GM21723 (cell line): ENCODE measurements around the gene RIC3.

ENCODE experiments used
- ATAC-seq: cut with Tn5 transposase; IDR thresholded peaks from one replicate; pipeline ENCODE4 v1.9.1; 2021; ENCODE audit warnings: mild to moderate bottlenecking, moderate library complexity; ENCODE audit not compliant: unreplicated experiment

RIC3 gene, protein sequence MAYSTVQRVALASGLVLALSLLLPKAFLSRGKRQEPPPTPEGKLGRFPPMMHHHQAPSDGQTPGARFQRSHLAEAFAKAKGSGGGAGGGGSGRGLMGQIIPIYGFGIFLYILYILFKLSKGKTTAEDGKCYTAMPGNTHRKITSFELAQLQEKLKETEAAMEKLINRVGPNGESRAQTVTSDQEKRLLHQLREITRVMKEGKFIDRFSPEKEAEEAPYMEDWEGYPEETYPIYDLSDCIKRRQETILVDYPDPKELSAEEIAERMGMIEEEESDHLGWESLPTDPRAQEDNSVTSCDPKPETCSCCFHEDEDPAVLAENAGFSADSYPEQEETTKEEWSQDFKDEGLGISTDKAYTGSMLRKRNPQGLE

DNA sequence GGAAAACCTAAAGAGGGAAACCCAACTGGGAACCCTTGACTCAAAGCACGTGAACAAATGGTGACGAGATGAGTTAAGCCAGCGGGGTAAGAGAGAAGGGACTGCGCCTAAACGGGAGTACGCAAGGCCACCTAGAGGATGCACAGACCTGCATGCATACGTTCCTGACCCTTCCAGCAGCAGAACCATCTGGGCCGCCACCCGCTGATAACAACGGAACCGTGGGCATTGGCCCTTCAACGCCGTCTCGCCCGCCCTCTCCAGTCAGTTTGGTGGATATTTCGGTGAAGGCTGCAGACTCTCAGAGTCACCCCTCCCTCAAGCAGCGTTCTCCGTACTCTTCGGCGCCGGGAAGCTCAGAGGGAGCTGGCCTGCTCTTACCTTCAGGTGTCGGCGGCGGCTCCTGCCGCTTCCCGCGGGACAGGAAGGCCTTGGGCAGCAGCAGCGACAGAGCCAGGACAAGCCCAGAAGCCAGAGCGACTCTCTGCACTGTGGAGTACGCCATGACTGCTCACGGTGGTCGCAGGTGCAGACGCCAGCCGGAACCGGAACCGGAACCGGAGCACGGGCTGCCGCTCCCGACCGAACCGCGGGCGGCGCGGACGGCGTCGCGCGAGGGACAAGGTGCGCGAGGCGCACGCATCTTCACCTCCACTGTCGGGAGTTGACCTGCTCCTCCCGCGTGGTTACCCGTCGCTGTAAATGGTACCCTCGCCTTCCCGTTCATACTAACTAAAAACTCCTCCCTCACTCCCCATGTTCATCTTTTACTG lies at the start of gene RIC3:
Gene RIC3 (minus strand): TSS at position 541 of the 773 bp plus-strand sequence. CDS start 36 bp downstream, at position 505.
- ATAC-seq = peak; percentile 60

DNA sequence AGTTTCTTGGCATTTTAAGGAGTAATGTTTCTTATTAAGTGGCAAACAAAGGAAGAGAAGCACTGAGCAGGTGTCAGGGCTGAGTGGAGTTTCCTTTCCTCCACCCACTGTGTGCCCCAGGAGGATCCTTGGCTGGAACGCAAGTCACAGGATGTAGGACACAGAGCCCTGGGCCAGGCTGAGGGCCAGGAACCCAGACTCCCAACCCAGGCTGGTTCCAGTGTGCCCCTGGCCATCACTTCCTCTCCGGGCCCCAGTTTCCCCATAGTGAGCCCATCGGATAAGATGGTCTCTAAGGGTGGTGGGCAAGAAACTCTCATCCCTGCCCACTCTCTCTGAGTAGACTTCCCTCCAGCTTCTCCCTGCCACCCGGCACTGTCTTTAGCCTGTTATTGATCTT lies 49.6 kb upstream of the RIC3 start:
- no peak for ATAC-seq

DNA sequence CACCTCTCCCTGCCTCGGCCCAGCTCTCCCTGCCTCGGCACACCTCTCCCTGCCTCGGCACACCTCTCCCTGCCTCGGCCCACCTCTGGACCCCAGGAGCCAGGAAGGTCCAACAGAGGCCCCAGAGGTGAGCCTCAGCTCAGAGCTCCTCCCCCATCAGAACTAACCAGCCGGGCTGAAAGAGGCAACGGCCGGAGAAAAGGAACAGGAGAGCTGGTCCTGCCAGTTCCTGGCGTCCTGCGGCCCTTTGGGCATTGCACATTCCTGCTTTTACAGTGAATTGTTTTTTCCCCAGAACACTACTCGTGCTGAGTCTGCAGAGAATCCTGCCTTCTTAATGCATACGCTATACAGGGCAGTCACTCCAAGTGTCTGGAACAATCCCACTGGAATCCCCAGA lies 49.1 kb upstream of the RIC3 start:
- ATAC-seq = no peak

DNA sequence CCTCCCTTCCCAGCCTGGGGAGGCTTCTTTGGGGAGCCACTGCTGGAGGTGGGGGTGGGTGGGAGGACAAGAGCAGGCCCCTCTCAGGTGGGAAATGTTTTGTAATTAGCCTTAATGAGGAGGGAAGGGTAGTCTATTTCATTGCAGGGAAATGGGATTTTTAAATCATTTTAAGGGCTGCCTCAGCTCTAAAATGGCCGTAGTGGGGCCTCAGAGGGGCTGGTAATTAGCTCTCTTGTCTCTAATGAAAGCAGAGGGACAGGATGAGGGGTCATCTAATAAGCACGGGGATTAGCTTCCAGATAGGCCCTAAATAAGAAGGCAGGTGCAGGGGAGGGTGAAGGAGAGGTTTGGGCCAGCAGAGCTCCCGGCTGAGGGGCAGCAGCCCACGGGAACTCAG lies 48.3 kb upstream of the RIC3 start:
- no peak for ATAC-seq

DNA sequence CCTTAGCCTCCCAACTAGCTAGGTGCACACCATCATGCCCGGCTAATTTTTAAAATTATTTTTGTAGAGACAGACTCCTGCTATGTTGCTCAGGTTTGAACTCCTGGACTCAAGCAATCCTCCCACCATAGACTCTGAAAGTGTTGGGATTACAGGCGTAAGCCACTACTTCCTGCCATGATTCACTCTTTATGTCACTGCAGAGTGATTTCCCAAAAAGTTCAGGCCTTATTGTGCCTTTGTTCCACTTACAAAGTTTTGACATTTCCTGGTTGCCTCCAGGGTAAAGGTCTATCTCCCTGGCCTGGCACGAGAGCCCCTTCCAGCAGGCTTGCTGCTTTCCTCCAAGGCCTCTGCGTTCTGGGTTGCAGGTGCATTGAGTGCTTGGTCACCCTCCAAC lies 44.6 kb upstream of the RIC3 start:
- no peak for ATAC-seq

DNA sequence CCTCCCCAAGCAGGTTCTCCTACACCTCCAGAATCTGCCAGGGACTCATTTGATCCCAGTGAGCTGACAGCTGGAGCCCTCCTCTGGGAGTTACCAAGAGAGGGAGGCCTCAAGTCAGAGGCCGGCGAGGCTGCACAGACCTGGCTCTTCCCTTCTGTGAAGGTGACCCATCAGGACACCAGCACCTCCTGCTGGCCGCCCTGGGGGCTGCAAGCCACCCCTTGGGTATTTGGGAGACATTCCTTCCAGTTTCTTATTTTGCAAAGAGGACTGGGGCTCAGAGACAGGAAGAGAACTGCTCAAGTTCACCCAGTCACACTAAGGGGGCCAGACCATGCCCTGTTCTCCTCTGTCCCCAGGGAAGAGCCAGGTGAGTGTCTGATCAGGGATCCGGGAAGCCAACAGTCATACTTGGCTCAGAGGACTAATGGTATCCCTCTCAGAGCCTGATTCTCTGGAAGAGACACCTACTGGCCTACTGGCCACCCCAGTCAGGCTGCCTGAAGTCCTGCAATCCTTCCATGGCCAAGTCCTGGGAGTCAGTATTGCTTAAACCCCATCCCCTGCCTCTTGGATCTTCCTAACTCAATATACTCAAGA lies 40.5 kb upstream of the RIC3 start:
- no peak for ATAC-seq

DNA sequence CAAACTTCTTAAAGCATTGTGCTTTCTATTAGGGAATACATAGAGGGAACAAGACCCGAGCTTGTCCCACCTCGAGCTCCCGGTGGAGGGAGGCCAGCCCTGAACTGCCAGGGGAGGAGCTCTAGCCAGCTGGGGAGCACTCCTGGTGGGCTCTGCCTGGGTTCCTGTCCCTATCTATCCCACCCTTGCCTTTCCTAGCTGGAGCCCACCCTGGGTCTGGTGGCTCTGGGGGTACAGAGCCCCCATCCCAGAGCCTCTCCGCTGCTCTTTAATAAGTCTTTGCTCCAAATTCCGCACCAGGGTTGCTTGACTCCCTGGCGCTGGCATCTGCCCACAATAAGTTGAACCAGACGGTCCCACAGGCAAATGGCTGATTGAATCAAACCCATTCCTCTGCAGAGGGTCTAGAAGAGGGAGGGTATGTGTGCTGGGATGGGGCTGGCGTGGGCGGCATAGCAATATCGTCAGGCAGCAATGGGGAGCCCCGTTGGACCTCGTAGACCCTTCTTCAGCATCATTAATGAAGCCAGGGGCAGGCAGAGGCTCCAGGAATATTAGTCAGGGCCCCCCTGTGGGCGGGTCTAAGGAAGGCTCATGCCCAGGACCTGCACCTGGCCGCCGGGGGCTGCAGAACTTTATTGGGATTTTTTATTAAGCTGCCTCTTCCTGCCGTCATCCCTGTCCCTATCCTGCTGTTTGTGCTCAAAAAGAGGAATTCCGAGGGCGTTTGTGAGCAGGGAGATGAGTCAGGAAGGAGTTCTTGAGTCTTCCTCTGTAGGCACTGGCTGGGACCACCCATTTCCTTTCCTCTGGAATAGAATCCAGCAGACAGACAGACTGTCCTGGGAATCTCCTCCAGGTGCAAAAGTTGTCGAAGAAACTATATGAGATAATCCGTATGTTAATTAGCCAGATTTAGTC lies 38.5 kb upstream of the RIC3 start:
- no peak for ATAC-seq

DNA sequence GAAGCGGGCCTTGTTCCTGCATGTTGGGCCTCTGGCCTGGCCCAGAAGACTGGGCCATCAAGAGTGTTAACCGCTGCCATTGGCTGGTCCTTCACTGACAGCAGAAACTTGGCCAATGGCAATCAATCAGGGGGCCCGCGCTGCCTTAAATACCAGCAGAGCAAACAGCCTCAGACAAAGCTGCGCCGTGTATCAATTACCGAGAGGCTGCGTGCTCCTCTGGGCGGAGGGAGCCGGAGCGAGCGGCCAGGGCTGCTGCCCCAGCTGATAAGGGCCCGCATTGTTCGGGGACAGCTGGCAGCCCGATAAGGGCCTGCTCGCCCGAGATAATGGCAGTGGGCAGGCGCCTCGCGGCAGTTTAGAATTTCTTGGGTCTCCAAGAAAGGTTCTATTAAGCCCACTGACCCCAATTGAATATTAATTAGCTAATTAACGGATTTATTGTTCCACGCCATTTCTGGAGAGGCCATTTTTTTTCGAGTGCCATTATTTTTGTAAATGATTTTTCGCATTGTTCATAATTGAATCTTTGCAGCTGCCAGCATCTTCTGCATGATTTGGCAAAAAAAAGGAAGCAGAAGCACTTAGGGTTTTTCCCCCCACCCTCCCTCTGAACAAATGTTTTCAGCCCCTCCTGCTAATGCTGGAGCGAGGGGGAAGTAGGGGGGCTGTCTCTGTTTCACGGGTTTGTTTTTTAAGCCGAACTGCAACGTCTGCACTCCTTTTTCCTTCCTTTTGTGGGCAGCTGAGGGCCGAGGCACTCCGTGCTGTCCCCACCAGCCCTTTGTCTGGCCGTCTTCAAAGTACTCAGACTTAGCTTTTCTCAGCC lies 37.6 kb upstream of the RIC3 start:
- ATAC-seq = no peak

DNA sequence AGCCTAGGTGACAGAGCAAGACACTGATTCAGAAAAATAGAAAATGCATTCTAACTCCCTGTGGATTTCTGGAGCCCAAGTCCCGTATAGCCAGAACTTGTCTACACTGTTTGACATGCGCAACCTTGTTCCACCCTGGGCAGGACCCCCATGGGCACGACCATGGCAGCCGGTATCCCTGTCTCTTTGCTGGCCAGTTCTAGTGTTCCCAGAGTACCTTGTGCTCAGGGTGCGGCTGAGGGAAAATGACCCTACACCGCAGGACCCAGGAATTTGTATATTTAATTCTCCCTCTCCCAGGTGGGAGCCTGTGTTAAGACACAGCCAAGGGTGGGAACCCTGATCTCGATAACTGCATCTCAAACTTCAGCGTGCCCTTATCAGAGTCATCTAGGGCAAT lies 36.7 kb upstream of the RIC3 start:
- ATAC-seq = no peak

DNA sequence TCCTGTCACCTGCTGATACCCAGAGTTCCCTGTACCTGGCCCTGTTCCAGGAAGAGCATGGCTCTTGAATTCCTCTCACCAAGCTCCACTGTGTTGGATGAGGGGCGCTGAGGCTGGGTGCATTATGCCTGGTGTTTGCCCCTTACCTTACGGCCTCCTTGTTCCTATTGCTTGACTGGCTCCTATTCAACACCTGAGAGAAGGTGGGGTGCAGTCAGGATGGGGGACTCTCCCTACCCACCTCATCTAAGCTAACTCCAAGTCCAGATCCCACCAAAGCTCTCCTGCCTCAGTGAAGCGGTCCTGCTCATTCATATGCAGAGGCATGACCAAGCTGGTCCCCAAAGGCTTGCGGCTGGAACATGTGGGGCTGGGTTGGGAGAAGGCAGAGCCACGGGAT lies 35.8 kb upstream of the RIC3 start:
- no peak for ATAC-seq

DNA sequence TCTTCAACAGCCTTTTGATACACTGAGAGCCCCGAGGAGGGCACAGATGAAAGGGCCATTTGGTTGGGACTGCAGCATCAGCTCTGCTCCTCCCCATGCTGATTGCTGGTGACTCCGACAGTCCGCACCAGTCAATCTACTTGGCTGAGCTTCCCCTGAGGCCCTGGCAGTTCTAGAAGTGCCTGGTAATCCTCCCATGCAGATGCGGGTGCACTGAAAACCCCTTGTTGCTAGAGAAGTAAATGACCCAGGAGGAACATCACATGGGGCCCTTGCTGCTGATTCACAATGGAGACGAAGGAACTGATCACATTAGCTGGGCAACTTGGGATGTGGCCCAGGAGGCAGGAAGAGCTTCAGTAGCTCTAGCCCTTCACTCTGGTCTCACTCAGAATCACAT lies 35.2 kb upstream of the RIC3 start:
- no peak for ATAC-seq

DNA sequence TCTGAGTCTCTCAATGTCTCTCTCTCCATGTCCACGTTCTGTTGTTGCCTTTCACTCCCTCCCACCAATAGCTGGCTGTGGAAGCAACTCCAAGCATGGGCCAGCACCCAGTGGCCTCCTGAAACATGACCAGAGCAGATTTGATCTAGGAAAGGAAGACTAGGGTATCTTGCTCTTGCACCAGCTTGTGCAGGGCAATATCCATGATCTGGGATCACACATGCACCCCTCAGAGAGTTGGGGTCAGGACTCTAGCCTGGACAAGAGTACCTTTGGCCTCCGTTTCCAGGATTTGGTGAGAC lies 34.5 kb upstream of the RIC3 start:
- ATAC-seq = no peak

DNA sequence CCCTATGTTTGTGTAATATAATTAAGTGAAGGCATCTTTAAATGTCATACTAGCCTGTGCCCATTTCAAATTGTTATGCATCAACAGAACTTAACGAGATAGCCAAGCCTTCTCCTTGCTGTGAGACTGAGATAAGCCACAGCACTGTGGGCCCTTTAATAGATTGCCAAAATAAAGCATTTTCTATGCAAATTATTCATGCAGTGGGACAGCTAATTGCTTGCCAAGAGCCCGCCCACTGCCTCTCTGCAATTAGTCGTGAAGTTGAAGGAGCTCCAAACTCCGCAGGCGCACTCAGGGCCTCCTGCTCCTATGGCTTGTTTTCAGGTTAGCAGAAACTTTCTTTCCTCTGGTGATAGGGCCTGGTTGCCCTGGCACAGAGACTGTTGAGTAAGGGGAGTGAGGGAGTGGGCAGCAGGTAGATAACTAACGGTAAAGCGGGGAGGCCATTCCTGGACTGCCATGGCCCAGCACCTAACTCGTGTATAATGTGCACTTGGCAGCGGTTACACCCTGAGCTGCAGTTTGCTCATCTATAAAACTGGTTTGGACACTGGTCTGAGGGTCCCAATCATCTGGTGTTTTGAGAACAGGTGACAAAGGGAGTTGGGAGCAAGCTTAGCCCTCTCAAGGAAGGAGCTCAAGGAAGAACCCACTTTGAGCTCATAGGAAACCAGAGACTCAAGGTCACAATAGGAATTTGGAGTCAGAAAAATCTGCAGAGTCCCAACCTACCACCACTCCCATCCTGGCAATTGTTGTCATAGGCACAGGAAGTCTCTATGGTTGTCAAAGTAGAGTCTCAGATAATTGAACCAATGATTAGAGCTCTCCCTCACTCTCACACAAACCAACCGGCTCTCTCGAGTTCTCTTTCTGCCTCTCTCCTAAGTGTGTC lies 33.9 kb upstream of the RIC3 start:
- ATAC-seq = no peak

DNA sequence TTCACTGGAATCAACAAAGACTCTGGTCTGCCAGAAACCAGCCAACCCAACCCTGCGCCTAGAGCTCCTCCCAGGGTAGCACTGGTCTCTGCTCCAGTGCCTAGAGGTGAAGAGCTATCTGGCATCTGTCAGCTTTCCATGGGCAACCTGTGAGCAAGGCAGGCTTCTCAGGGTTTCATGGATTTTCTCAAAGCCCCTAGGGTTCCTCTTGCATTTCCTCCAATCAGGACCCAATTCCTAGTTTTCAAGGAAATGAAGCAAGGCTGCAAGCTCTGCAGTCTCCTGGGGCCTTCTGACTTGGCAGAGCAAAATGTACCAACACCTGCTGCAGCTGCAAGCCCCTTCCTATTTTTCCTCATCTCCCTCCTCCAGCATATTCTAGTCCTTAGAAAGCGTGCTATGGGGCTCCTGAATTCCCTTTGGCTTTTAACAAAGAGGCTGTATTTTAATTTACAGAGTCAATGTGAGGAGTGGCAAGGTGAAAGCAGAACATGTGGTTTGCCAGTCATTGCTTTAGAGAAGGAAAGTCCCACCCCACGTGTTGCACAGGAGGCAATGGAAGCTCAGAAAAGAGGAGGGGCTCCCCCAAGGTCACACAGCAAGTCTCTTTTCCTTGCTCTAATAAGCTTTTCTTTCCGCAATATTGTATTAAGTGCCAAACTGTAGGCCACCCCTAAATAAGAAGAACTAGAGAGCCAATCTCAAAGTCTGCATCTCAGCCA lies 33.0 kb upstream of the RIC3 start:
- peak; percentile 81 for ATAC-seq

DNA sequence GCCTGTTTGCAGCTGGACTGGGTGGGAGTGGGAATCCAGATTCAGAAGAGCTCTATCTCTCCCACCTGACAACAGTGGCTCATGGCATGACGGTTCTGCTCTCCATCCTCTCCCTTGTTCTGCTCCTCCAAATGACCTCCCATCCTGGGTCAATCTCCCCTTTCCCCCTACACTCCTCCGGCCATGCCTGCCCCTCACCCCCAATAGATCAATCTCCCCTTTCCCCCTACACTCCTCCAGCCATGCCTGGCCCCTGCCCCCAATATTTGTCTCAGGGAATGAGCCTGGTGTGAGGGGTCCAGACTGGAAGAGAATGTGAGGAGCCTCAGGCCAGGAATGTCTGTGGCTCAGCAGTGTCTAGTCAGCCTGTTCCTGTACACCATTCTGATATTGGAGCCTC lies 30.9 kb upstream of the RIC3 start:
- ATAC-seq = no peak

DNA sequence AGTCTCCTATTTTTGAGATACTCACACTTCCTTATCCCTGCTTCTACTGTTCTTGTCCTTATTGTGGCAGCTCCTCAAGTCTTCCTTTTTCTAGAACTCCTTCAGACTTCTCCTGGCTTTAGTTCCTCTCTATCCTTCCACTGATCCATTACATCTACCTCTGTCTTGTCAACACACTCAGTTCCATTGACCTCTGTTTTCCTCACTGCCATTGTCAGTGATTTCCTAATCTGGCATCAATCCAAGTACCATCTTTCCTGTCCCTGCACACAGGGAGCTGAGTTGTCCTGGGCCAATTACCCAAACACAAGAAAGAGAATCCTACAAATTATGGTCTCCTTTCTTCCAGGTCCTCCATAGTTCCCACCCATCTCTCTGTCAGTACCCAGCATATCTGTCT lies 27.9 kb upstream of the RIC3 start:
- no peak for ATAC-seq

DNA sequence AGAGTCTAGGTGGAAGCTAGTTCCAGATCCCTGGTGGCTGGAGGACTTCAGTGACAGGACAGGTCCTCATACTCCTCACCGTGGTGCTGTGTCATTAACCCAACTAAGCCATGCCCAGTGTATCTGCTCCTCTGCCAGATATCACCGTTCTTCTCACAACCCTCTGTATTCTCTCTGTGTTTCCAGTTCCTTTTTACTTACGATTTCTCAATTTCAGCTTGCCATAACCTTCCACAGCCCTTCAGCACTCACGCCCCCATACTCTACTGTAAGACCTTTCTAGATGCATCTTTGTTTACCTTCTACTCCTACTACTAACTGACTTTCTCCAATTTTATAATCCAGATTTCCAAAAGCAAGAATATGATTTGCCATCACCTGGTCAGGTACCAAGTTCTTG lies 26.1 kb upstream of the RIC3 start:
- no peak for ATAC-seq

DNA sequence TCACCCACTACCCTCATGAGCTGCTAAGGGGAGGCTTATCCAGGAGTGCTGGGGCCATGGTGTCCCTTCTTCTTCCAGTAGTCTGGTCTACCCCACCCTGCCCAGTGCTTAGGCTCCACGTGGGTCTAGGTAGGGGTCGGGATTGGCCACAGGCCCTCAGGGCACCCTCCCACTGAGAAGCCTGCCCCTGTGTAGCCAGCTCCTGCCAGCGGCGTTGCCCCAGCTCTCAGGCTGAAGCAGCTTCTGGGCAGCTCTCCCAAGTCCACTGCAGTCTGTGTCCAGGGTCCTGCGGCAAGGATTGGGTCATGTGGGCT lies 24.0 kb upstream of the RIC3 start:
- peak; percentile 16 for ATAC-seq
